ENCODE data around the gene FARS2.

Gene FARS2

DNA sequence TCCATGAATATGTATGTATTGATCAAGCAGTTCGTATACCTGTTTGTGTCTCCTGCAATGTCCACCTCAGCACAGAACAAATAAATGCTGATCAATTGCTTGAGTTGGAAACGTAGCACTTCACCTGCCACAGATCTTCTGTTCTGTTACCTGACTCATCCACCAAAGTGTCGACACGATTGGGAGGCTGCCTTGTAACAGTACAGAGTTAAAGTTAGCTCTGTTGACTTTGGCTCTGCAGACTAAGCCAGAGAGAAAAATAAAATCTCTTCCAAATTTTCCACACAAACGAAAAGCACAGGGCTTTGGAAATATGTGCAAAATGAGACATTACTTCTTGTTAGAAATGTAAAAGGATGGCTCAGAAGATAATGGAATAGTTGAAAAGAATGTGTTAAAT lies 500.1 kb downstream of the FARS2 start:
- no peaks in the 10 kb centered on the region for H3K9me3 ChIP-seq (ENCODE audit: control insufficient read depth in 2 of 2, low read length in 2 of 2)
- H3K27me3 ChIP-seq (ENCODE audit: control insufficient read depth in 2 of 2, insufficient read depth in 2 of 2, low read length in 2 of 2), result no peaks in the 10 kb centered on the region
- no peak overlapping the region for H3K9ac ChIP-seq (ENCODE audit: low read depth in 1 of 2, low read length in 2 of 2)
- H3K36me3 ChIP-seq (ENCODE audit: control insufficient read depth in 2 of 2, insufficient read depth in 2 of 2, low read length in 2 of 2), result no peaks in the 10 kb centered on the region
- H3K4me1 ChIP-seq (ENCODE audit: control insufficient read depth in 2 of 2, insufficient read depth in 2 of 2, low read length in 2 of 2), result no peaks in the 10 kb centered on the region
- no peak overlapping the region for H3K27ac ChIP-seq (ENCODE audit: low read depth in 2 of 2, low read length in 2 of 2)
- no peak overlapping the region for H3K4me3 ChIP-seq (ENCODE audit: low read length in 2 of 2)

DNA sequence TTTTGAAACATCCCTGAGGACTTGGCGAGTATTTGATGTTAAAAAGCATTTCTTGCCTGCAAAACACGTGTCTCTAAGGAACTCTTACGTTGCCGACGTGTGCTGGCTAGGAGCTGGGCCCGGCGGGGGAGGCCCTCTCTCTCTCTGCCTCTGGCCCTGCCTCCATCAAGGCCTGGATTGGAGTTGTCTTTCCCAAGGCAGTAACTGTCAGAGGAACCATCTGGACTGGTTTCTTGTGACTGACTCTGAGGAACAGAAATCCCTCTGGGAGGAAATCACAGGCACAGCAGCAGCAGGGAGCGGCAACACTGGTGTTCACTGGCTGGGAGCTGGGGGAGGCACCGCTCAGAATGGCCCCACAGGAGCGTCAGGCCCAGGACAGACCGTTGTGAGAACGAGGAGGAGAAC lies 501.3 kb downstream of the FARS2 start:
- Histone ChIP-seq H3K36me3 (ENCODE audit: control insufficient read depth in 2 of 2, insufficient read depth in 2 of 2, low read length in 2 of 2) (no peaks in the 10 kb centered on the region), H3K4me1 (ENCODE audit: control insufficient read depth in 2 of 2, insufficient read depth in 2 of 2, low read length in 2 of 2) (no peaks in the 10 kb centered on the region), H3K4me3 (ENCODE audit: low read length in 2 of 2) (no peak overlapping the region), H3K27ac (ENCODE audit: low read depth in 2 of 2, low read length in 2 of 2) (no peak overlapping the region), H3K27me3 (ENCODE audit: control insufficient read depth in 2 of 2, insufficient read depth in 2 of 2, low read length in 2 of 2) (no peaks in the 10 kb centered on the region), H3K9ac (ENCODE audit: low read depth in 1 of 2, low read length in 2 of 2) (no peak overlapping the region), H3K9me3 (ENCODE audit: control insufficient read depth in 2 of 2, low read length in 2 of 2) (peaks cover 0 to 2% of the 10 kb centered on the region in 2 donors)

DNA sequence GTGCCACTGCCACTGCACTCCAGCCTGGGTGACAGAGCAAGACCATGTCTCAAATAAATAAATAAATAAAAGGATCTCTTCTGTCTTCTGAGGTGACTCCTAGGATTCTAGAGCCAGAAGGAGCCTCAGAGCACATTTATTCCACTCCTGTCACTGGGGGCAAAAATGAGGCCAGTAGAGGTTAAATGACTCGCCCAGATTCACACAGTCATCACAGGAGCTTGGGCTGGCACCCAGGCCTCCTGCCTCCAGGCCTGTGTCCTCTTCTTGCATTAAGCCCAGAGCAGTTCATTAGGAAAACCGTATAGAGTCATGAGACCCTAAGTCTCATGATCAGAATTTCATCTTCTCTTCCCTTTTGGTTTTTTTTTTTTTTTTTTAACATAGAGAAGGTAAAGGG lies 502.1 kb downstream of the FARS2 start:
- Histone ChIP-seq H3K36me3 (ENCODE audit: control insufficient read depth in 2 of 2, insufficient read depth in 2 of 2, low read length in 2 of 2) (no peaks in the 10 kb centered on the region), H3K27me3 (ENCODE audit: control insufficient read depth in 2 of 2, insufficient read depth in 2 of 2, low read length in 2 of 2) (no peaks in the 10 kb centered on the region), H3K9ac (ENCODE audit: low read depth in 1 of 2, low read length in 2 of 2) (no peak overlapping the region), H3K27ac (ENCODE audit: low read depth in 2 of 2, low read length in 2 of 2) (no peak overlapping the region), H3K4me3 (ENCODE audit: low read length in 2 of 2) (no peak overlapping the region), H3K4me1 (ENCODE audit: control insufficient read depth in 2 of 2, insufficient read depth in 2 of 2, low read length in 2 of 2) (no peaks in the 10 kb centered on the region), H3K9me3 (ENCODE audit: control insufficient read depth in 2 of 2, low read length in 2 of 2) (peaks cover 0 to 2% of the 10 kb centered on the region in 2 donors)

DNA sequence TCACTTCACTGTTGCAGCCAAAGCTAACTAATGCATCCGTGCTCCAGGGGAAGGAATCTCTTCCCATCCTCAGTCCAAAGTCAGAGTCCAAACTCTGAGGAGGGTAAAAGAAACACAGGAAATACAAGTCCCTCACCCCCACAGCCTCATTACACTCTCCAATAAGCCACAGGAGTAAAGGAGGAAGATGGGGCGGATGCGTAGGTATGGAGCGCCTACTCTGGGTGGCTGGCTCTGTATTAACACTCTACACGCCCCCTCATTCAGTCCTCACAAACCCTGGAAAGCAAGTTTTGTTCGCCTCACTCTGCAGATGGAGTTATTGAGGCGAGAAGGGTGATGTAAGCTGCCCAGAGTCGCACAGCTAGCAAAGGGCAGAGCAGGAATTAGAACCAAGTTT lies 502.6 kb downstream of the FARS2 start:
- H3K9me3 ChIP-seq (ENCODE audit: control insufficient read depth in 2 of 2, low read length in 2 of 2), result peaks cover 0 to 2% of the 10 kb centered on the region in 2 donors
- no peaks in the 10 kb centered on the region for H3K36me3 ChIP-seq (ENCODE audit: control insufficient read depth in 2 of 2, insufficient read depth in 2 of 2, low read length in 2 of 2)
- H3K27me3 ChIP-seq (ENCODE audit: control insufficient read depth in 2 of 2, insufficient read depth in 2 of 2, low read length in 2 of 2), result no peaks in the 10 kb centered on the region
- H3K4me3 ChIP-seq (ENCODE audit: low read length in 2 of 2), result no peak overlapping the region
- H3K27ac ChIP-seq (ENCODE audit: low read depth in 2 of 2, low read length in 2 of 2), result no peak overlapping the region
- H3K9ac ChIP-seq (ENCODE audit: low read depth in 1 of 2, low read length in 2 of 2), result no peak overlapping the region
- H3K4me1 ChIP-seq (ENCODE audit: control insufficient read depth in 2 of 2, insufficient read depth in 2 of 2, low read length in 2 of 2), result no peaks in the 10 kb centered on the region

DNA sequence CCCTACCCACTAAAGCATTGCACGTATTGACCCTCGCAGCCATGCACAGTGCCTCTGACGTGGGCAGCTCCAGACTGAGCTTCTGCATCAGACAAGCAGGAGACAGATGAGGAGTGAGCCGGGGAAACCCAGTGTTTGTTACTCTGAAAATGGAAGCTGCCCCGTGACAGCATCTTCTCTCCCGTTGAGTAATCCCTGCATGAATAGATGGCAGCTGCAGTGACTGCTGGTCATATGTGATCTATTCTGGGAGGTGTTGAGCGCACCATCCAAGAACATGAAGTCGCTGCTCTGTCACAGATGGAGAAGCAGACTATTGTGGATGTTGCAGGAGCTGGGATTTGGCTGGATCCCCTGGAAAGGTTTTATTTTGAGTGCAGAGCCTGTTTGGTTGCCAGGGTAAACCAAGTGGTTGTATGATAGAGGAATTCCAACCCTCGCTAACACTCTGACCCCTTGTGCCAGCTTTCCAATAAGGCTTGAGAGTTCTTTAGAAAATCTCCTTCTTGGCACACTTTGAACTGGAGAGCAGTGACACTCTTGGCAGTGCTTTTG lies 503.2 kb downstream of the FARS2 start:
- Histone ChIP-seq H3K9ac (ENCODE audit: low read depth in 1 of 2, low read length in 2 of 2) (no peak overlapping the region), H3K27me3 (ENCODE audit: control insufficient read depth in 2 of 2, insufficient read depth in 2 of 2, low read length in 2 of 2) (no peaks in the 10 kb centered on the region), H3K4me1 (ENCODE audit: control insufficient read depth in 2 of 2, insufficient read depth in 2 of 2, low read length in 2 of 2) (no peaks in the 10 kb centered on the region), H3K27ac (ENCODE audit: low read depth in 2 of 2, low read length in 2 of 2) (no peak overlapping the region), H3K4me3 (ENCODE audit: low read length in 2 of 2) (no peak overlapping the region), H3K9me3 (ENCODE audit: control insufficient read depth in 2 of 2, low read length in 2 of 2) (peaks cover 0 to 2% of the 10 kb centered on the region in 2 donors), H3K36me3 (ENCODE audit: control insufficient read depth in 2 of 2, insufficient read depth in 2 of 2, low read length in 2 of 2) (no peaks in the 10 kb centered on the region)

DNA sequence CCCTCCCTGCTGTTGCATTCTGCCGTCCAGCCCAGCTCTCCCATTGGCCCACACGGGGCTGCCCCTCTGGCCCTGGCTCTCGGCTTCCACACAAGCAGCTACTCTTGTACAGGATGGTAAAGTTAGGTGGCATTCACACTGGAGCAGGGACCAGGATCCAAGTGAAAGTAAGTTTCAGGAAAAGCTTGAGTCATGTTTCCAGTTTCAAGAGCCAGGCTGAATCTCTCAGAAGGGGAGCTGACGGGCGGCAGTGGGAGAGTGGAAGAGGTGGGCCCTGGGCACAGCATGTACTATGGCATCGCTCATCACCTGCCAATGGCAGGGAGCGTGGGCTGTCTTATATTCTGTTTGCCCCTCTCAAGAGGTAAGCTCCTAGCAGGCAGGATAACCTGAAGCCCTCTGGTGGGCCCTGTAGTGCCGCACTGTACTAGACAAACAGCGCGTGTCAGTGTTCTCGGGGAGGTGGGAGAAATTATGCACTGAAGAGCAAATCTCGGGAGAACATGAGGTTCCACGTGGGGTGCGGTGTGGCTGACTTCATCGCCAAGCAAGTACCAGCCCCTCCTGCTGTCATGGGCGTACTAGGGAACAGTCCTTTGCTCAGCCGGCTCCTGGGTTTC lies 503.9 kb downstream of the FARS2 start:
- Histone ChIP-seq H3K9me3 (ENCODE audit: control insufficient read depth in 2 of 2, low read length in 2 of 2) (peaks cover 0 to 2% of the 10 kb centered on the region in 2 donors), H3K27ac (ENCODE audit: low read depth in 2 of 2, low read length in 2 of 2) (no peak overlapping the region), H3K4me1 (ENCODE audit: control insufficient read depth in 2 of 2, insufficient read depth in 2 of 2, low read length in 2 of 2) (no peaks in the 10 kb centered on the region), H3K4me3 (ENCODE audit: low read length in 2 of 2) (no peak overlapping the region), H3K36me3 (ENCODE audit: control insufficient read depth in 2 of 2, insufficient read depth in 2 of 2, low read length in 2 of 2) (no peaks in the 10 kb centered on the region), H3K9ac (ENCODE audit: low read depth in 1 of 2, low read length in 2 of 2) (no peak overlapping the region), H3K27me3 (ENCODE audit: control insufficient read depth in 2 of 2, insufficient read depth in 2 of 2, low read length in 2 of 2) (no peaks in the 10 kb centered on the region)

DNA sequence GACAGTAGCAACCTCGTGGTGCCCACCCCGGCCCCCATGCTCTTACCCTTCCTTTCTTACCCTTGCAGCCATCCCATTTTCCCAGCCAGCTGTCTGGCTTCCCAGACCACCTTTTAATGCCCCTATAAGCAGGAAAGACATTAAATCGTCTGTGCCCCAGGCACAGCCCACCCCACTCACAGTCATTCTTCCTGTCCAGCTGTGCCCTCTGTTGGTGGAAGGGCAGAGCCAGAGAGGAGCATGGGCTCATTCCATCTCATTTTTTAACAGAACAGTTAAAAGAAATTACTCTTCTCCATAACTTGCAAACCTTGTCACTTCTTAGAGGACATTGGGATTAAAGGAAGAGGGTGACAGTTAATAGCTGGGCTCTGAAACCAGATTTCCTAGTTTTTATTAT lies 504.9 kb downstream of the FARS2 start:
- no peaks in the 10 kb centered on the region for H3K27me3 ChIP-seq (ENCODE audit: control insufficient read depth in 2 of 2, insufficient read depth in 2 of 2, low read length in 2 of 2)
- no peak overlapping the region for H3K4me3 ChIP-seq (ENCODE audit: low read length in 2 of 2)
- no peaks in the 10 kb centered on the region for H3K36me3 ChIP-seq (ENCODE audit: control insufficient read depth in 2 of 2, insufficient read depth in 2 of 2, low read length in 2 of 2)
- H3K9me3 ChIP-seq (ENCODE audit: control insufficient read depth in 2 of 2, low read length in 2 of 2), result peaks cover 0 to 2% of the 10 kb centered on the region in 2 donors
- no peak overlapping the region for H3K9ac ChIP-seq (ENCODE audit: low read depth in 1 of 2, low read length in 2 of 2)
- no peak overlapping the region for H3K27ac ChIP-seq (ENCODE audit: low read depth in 2 of 2, low read length in 2 of 2)
- no peaks in the 10 kb centered on the region for H3K4me1 ChIP-seq (ENCODE audit: control insufficient read depth in 2 of 2, insufficient read depth in 2 of 2, low read length in 2 of 2)

DNA sequence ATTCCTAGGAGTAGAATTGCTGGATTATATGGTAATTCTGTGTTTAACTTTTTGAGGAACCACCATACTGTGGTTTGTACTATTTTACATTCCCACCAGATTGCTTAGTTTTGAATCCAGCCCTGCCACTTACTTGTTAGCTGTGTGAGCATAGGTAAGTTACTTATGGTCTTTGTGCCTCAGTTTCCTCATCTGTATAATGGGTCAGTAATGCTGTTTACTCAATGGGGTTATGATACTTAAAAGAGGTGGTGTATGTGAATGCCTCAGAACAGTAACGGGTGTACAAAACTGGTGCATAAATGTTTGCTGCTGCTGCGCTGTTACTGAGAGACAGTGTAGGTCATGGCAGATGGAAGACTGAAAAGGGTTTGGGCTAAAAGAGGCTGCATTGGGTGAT lies 506.2 kb downstream of the FARS2 start:
- Histone ChIP-seq H3K4me1 (ENCODE audit: control insufficient read depth in 2 of 2, insufficient read depth in 2 of 2, low read length in 2 of 2) (no peaks in the 10 kb centered on the region), H3K9ac (ENCODE audit: low read depth in 1 of 2, low read length in 2 of 2) (no peak overlapping the region), H3K27me3 (ENCODE audit: control insufficient read depth in 2 of 2, insufficient read depth in 2 of 2, low read length in 2 of 2) (no peaks in the 10 kb centered on the region), H3K9me3 (ENCODE audit: control insufficient read depth in 2 of 2, low read length in 2 of 2) (peaks cover 0 to 2% of the 10 kb centered on the region in 2 donors), H3K36me3 (ENCODE audit: control insufficient read depth in 2 of 2, insufficient read depth in 2 of 2, low read length in 2 of 2) (no peaks in the 10 kb centered on the region), H3K27ac (ENCODE audit: low read depth in 2 of 2, low read length in 2 of 2) (no peak overlapping the region), H3K4me3 (ENCODE audit: low read length in 2 of 2) (no peak overlapping the region)

DNA sequence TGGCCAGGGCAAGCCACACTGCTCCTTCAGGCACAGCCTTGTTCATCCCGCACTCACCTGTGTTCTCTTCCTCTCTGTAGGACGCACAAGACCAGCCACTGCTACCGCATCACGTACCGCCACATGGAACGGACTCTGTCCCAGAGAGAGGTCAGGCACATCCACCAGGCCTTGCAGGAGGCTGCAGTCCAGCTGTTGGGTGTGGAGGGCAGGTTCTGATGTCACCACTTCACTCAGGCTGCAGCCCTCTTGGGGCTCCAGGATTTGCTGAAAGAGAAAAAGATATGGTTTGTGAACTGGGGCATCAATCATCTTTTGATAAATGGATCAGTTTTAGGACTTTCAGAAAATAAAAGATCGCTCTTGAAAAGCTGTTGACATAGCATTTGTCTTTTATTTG lies 509.9 kb downstream of the FARS2 start:
- H3K36me3 ChIP-seq (ENCODE audit: control insufficient read depth in 2 of 2, insufficient read depth in 2 of 2, low read length in 2 of 2), result no peaks in the 10 kb centered on the region
- H3K4me3 ChIP-seq (ENCODE audit: low read length in 2 of 2), result no peak overlapping the region
- H3K4me1 ChIP-seq (ENCODE audit: control insufficient read depth in 2 of 2, insufficient read depth in 2 of 2, low read length in 2 of 2), result no peaks in the 10 kb centered on the region
- H3K27ac ChIP-seq (ENCODE audit: low read depth in 2 of 2, low read length in 2 of 2), result no peak overlapping the region
- no peaks in the 10 kb centered on the region for H3K27me3 ChIP-seq (ENCODE audit: control insufficient read depth in 2 of 2, insufficient read depth in 2 of 2, low read length in 2 of 2)
- H3K9ac ChIP-seq (ENCODE audit: low read depth in 1 of 2, low read length in 2 of 2), result no peak overlapping the region
- peaks cover 0 to 2% of the 10 kb centered on the region in 2 donors for H3K9me3 ChIP-seq (ENCODE audit: control insufficient read depth in 2 of 2, low read length in 2 of 2)

DNA sequence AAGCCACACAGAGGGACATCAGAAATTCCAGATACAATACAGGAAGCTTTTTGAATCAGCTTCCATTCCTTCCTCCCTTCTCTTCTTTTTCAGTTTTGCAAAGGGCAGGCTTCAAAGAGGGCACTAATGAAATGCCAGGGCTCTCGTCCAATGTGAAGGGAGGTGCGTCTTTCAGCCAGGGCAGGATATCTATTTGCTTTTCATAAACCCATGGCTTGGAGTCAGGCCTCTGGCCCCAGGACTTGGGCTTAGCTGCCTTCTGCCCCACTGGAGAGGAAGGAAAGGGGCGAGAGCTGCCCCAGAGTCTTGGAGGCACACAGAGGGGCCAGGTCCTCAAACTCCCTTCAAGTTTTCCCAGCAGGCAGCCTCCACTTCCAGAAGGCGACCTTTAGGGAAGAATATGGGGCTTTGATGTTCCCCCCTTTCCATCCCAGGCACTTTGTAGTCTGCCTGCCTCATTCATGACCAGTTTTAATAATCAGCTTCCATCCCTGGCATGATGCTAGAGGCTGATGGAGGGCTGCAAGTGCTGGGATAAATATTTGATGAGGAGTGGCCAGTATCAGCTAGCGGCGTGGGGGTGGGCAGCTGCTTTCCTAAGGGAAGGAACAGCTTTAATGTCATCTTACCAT lies 510.6 kb downstream of the FARS2 start:
- Histone ChIP-seq H3K36me3 (ENCODE audit: control insufficient read depth in 2 of 2, insufficient read depth in 2 of 2, low read length in 2 of 2) (no peaks in the 10 kb centered on the region), H3K4me3 (ENCODE audit: low read length in 2 of 2) (no peak overlapping the region), H3K9ac (ENCODE audit: low read depth in 1 of 2, low read length in 2 of 2) (no peak overlapping the region), H3K4me1 (ENCODE audit: control insufficient read depth in 2 of 2, insufficient read depth in 2 of 2, low read length in 2 of 2) (no peaks in the 10 kb centered on the region), H3K27me3 (ENCODE audit: control insufficient read depth in 2 of 2, insufficient read depth in 2 of 2, low read length in 2 of 2) (no peaks in the 10 kb centered on the region), H3K9me3 (ENCODE audit: control insufficient read depth in 2 of 2, low read length in 2 of 2) (no peaks in the 10 kb centered on the region), H3K27ac (ENCODE audit: low read depth in 2 of 2, low read length in 2 of 2) (no peak overlapping the region)

Measured in mucosa of rectum (tissue), 2 donors.